ENCODE measurements around the gene PPP4C.

- TF ChIP-seq, protein P1, sequence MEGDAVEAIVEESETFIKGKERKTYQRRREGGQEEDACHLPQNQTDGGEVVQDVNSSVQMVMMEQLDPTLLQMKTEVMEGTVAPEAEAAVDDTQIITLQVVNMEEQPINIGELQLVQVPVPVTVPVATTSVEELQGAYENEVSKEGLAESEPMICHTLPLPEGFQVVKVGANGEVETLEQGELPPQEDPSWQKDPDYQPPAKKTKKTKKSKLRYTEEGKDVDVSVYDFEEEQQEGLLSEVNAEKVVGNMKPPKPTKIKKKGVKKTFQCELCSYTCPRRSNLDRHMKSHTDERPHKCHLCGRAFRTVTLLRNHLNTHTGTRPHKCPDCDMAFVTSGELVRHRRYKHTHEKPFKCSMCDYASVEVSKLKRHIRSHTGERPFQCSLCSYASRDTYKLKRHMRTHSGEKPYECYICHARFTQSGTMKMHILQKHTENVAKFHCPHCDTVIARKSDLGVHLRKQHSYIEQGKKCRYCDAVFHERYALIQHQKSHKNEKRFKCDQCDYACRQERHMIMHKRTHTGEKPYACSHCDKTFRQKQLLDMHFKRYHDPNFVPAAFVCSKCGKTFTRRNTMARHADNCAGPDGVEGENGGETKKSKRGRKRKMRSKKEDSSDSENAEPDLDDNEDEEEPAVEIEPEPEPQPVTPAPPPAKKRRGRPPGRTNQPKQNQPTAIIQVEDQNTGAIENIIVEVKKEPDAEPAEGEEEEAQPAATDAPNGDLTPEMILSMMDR (IDR thresholded peaks at IDR 0.05; ENCODE audit: insufficient read depth, low read length, poor library complexity, severe bottlenecking) = no peak
- TF ChIP-seq EZH2phosphoT487 (conservative IDR thresholded peaks at IDR 0.05; ENCODE audit: low read length) = no peak
These were observed 52.2 kb downstream of the PPP4C start for GRCh38 chr16:30127993-30128392.

All from SU-DHL-6 (cell line).